B cell (primary cell): ENCODE measurements around the gene ENG. TPM values are rescaled to one million over a fixed set of nuclear protein-coding genes. Genes with fewer than 3 reads are reported as not detected.

ENCODE experiments used
- ATAC-seq: fragments of 200-7000 bp; cut with Tn5 transposase; one replicate; pipeline ENCODE4 v1.10.0; 2021; ENCODE audit warnings: low read depth, mild to moderate bottlenecking, moderate number of reproducible peaks, moderate library complexity
- CTCF ChIA-PET: fragments of 350-600 bp; sonication (Branson Sonifier 250); formaldehyde crosslinking; loops from one replicate; lab custom pipeline; 2021; ENCODE audit warnings: antibody characterized with exemption, inconsistent platforms; lab: Charles Lee
- POLR2A ChIA-PET: fragments of 350-600 bp; sonication (Branson Sonifier 250); formaldehyde crosslinking; loops from one replicate; lab custom pipeline; 2021; ENCODE audit warnings: antibody characterized with exemption; lab: Charles Lee
- DNase-seq: peaks from one replicate; pipeline ENCODE4 v3.0.0; 2013
- H2AFZ ChIP-seq: 2 replicates; pipeline ENCODE4 v1.6.1; 2012; ENCODE audit warnings: mild to moderate bottlenecking, low read depth, low read length; ENCODE audit not compliant: insufficient read depth, poor library complexity, severe bottlenecking
- H3K27ac ChIP-seq, 2 donors: 1 replicate in 1 of 2; 2 replicates in 1 of 2; pipeline ENCODE4 v1.5.1; 2012 to 2013; ENCODE audit warnings: low read length in 2 of 2, mild to moderate bottlenecking in 2 of 2, moderate library complexity in 1 of 2
- H3K27me3 ChIP-seq, 4 experiments: fragments of 200-600 bp in 1 of 4; sonication (generic) in 1 of 4; replicated peaks in 1 of 4; 1 replicate in 2 of 4; 2 replicates in 2 of 4; pipeline versions ENCODE4 v1.6.1 to v1.7.0; 2013 to 2016; ENCODE audit warnings: low read length in 3 of 4, mild to moderate bottlenecking in 2 of 4, mixed read lengths in 1 of 4, moderate library complexity in 1 of 4; ENCODE audit not compliant: insufficient read depth in 4 of 4, control insufficient read depth in 3 of 4; ENCODE audit errors: control extremely low read depth in 1 of 4
- H3K36me3 ChIP-seq, 2 experiments: replicated peaks in 1 of 2; 1 replicate in 1 of 2; 2 replicates in 1 of 2; pipeline versions ENCODE4 v1.6.1 to v1.7.1; 2013; ENCODE audit warnings: low read length in 1 of 2; ENCODE audit not compliant: insufficient read depth in 2 of 2, control insufficient read depth in 1 of 2; ENCODE audit errors: control extremely low read depth in 1 of 2, extremely low read depth in 1 of 2
- H3K4me1 ChIP-seq, 2 donors: fragments of 200-600 bp in 1 of 2; sonication (generic) in 1 of 2; 1 replicate in 1 of 2; 2 replicates in 1 of 2; pipeline versions ENCODE4 v1.5.1 to v1.6.1; 2013 to 2017; ENCODE audit warnings: low read length in 2 of 2; ENCODE audit not compliant: control insufficient read depth in 2 of 2, insufficient read depth in 2 of 2
- H3K4me2 ChIP-seq: replicated peaks from 2 replicates; pipeline ENCODE3; 2012; ENCODE audit warnings: mild to moderate bottlenecking, low read depth, low read length; ENCODE audit not compliant: poor library complexity, severe bottlenecking
- H3K4me3 ChIP-seq, 5 experiments: fragments of 200-600 bp in 1 of 5; sonication (generic) in 1 of 5; 1 replicate in 3 of 5; 2 replicates in 2 of 5; pipeline versions ENCODE4 v1.5.1 to v1.7.0; 2011 to 2016; ENCODE audit warnings: low read length in 4 of 5, mild to moderate bottlenecking in 4 of 5, low read depth in 2 of 5, control low read depth in 1 of 5, moderate library complexity in 1 of 5; ENCODE audit not compliant: insufficient read depth in 1 of 5; ENCODE audit errors: control extremely low read depth in 1 of 5, extremely low read depth in 1 of 5
- H3K79me2 ChIP-seq: fragments of 200-600 bp; sonication (generic); one replicate; pipeline ENCODE4 v1.6.0; 2016; ENCODE audit warnings: low read length; ENCODE audit not compliant: control insufficient read depth, insufficient read depth
- H3K9ac ChIP-seq: fragments of 200-600 bp; sonication (generic); 2 replicates; pipeline ENCODE4 v1.6.1; 2017; ENCODE audit warnings: mild to moderate bottlenecking, low read length, moderate library complexity
- H3K9me3 ChIP-seq, 3 donors: one replicate each; pipeline versions ENCODE4 v1.6.1 to v1.7.1; 2013; ENCODE audit warnings: low read length in 2 of 3; ENCODE audit not compliant: control insufficient read depth in 2 of 3, insufficient read depth in 1 of 3; ENCODE audit errors: control extremely low read depth in 1 of 3
- H4K20me1 ChIP-seq: 2 replicates; pipeline ENCODE4 v1.6.0; 2012; ENCODE audit warnings: mild to moderate bottlenecking, low read length; ENCODE audit not compliant: insufficient read depth, control insufficient read depth, poor library complexity, severe bottlenecking
- H3K27ac Mint-ChIP-seq: one replicate; pipeline ENCODE4 v1.8.0; 2021; ENCODE audit warnings: mixed read lengths
- H3K27me3 Mint-ChIP-seq: one replicate; pipeline ENCODE4 v1.8.0; 2021; ENCODE audit warnings: mixed read lengths
- H3K4me1 Mint-ChIP-seq: one replicate; pipeline ENCODE4 v1.8.0; 2021; ENCODE audit warnings: mixed read lengths
- H3K4me3 Mint-ChIP-seq: one replicate; pipeline ENCODE4 v1.8.0; 2021; ENCODE audit warnings: mixed read lengths
- H3K9me3 Mint-ChIP-seq: one replicate; pipeline ENCODE4 v1.8.0; 2022; ENCODE audit warnings: mixed read lengths; ENCODE audit not compliant: insufficient read depth
- EZH2 ChIP-seq: IDR thresholded peaks from 2 replicates; pipeline ENCODE4 v1.6.1; 2012; ENCODE audit warnings: borderline replicate concordance, low read depth, mild to moderate bottlenecking, moderate library complexity, low read length; ENCODE audit not compliant: insufficient read depth, poor library complexity, severe bottlenecking
- WGBS: methylation state at CpG from one replicate; pipeline ENCODE4 v1.1.5; 2013; ENCODE audit warnings: missing lambda C conversion rate; ENCODE audit not compliant: insufficient coverage; 5-methylcytosine and 5-hydroxymethylcytosine counted together
- intact Hi-C: fragments of 100-400 bp; cut with micrococcal nuclease; formaldehyde crosslinking; loops from one replicate; pipeline ENCODE4 v1.10.0; 2022
- polyA plus RNA-seq: library from polyadenylated mRNA; depleted of rRNA; stranded (reverse); fragments of >200 nt; gene quantifications from 2 replicates; pipeline ENCODE4 v1.2.3, GENCODE V29; 2012
- total RNA-seq, 2 donors: library from RNA; stranded (reverse); fragments of 120-200 nt in 1 of 2; gene quantifications; 1 replicate in 1 of 2; 2 replicates in 1 of 2; pipeline versions ENCODE4 v1.2.3 to v1.2.4, GENCODE V29; 2013 to 2022
- TF ChIP-seq, protein P1 (sequence below): fragments of 200-600 bp; IDR thresholded peaks from one replicate; pipeline ENCODE4 v1.8.0; 2022; ENCODE audit warnings: antibody characterized with exemption, mild to moderate bottlenecking

Gene ENG
- total and polyA plus RNA-seq, 2 donors (not counting 1 experiment from before 2014, with no cell fraction given) = 5.4 to 12.6 TPM

- peaks cover 0 to 12% (median 3%) of the 10 kb centered on the region in 4 experiments for H3K27me3 ChIP-seq
- H3K4me3 Mint-ChIP-seq = no peak overlapping the region
- intact Hi-C loops = no loop called here
- H3K27ac ChIP-seq = no peak overlapping the region
- H3K4me1 Mint-ChIP-seq = peaks cover 22% of the 10 kb centered on the region
- no peak overlapping the region for H3K4me3 ChIP-seq
- H2AFZ ChIP-seq = no peak overlapping the region
- TF ChIP-seq, protein P1, sequence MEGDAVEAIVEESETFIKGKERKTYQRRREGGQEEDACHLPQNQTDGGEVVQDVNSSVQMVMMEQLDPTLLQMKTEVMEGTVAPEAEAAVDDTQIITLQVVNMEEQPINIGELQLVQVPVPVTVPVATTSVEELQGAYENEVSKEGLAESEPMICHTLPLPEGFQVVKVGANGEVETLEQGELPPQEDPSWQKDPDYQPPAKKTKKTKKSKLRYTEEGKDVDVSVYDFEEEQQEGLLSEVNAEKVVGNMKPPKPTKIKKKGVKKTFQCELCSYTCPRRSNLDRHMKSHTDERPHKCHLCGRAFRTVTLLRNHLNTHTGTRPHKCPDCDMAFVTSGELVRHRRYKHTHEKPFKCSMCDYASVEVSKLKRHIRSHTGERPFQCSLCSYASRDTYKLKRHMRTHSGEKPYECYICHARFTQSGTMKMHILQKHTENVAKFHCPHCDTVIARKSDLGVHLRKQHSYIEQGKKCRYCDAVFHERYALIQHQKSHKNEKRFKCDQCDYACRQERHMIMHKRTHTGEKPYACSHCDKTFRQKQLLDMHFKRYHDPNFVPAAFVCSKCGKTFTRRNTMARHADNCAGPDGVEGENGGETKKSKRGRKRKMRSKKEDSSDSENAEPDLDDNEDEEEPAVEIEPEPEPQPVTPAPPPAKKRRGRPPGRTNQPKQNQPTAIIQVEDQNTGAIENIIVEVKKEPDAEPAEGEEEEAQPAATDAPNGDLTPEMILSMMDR = no peak
- TF ChIP-seq EZH2 = no peak
- H3K9me3 Mint-ChIP-seq = no peaks in the 10 kb centered on the region
- peaks cover 21 to 30% of the 10 kb centered on the region in 2 donors for H3K4me1 ChIP-seq
- DNase-seq (no peak), ATAC-seq (no peak)
- H3K4me2 ChIP-seq = no peak overlapping the region
- no peaks in the 10 kb centered on the region for H4K20me1 ChIP-seq
- ChIA-PET CTCF (no interaction called here), POLR2A (interaction anchor here (0.6 kb wide), 1 partner anchor 74 kb away, joined by 5 read pairs; no protein-coding TSS in a partner anchor)
- no peak overlapping the region for H3K27ac Mint-ChIP-seq
- H3K79me2 ChIP-seq = peaks cover 4% of the 10 kb centered on the region
- 95% methylated on average over 10 of the region's 10 CpGs for WGBS
- H3K36me3 ChIP-seq = no peaks in the 10 kb centered on the region
- no peak overlapping the region for H3K9ac ChIP-seq
- H3K9me3 ChIP-seq = no peaks in the 10 kb centered on the region
- no peaks in the 10 kb centered on the region for H3K27me3 Mint-ChIP-seq
Measured at GRCh38 chr9:127875306-127875966, 21.0 kb upstream of the ENG start.
